Adrenal gland (tissue), 5 donors: ENCODE results near the gene FBXL16.

Experiments used
- POLR2A ChIP-seq, 2 donors: fragments of 450-650 bp; IDR thresholded peaks; one replicate each; pipeline ENCODE4 v1.6.1; 2017; ENCODE audit warnings: antibody characterized with exemption in 2 of 2, mild to moderate bottlenecking in 2 of 2, moderate library complexity in 1 of 2
- TF ChIP-seq, protein P1 (sequence below), 6 experiments: fragments of 450-650 bp in 4 of 6; fragments of 200-600 bp in 2 of 6; sonication (generic) in 1 of 6; IDR thresholded peaks; 1 replicate in 5 of 6; 2 replicates in 1 of 6; pipeline versions ENCODE4 v1.5.1 to v1.8.0; 2016 to 2021; ENCODE audit warnings: antibody characterized with exemption in 6 of 6, mild to moderate bottlenecking in 2 of 6, moderate library complexity in 1 of 6
- donor health status: DM: no; HTN: no; CAD: no.

DNA sequence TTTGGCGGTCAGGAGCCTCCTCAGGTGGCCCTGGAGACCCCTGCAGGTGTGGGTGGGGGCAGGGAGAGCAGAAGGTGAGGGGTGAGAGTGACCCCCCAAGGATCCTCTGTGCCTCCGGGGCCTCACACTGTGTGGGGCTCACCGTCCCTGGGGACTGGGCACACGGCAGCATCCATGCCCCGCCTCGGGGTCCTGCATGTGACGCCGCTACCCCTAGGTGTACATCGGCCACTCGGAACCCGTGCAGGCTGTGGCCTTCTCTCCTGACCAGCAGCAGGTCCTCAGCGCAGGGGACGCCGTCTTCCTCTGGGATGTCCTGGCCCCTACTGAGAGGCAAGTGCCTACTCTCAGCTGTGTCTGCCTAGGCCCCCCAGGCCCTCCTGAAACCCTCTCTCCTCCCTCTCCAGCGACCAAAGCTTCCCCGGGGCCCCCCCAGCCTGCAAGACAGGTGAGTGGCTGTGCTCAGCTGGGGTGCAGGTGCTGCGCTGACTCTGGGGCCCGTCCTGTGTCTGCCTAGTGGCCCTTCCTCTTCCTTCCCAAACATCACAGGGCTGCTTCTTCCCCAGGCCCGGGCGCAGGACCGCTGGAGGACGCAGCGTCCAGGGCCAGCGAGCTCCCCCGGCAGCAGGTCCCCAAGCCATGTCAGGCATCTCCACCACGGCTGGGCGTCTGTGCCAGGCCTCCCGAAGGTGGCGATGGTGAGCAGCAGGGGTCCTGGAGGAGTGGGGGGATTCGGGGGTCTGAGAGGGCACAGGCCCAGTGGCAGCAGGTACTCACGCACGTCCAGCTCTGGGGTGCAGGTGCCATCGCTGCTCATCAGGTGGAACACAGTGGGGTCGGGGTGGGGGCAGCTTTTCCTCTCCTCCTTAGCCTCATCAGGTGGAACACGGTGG is 46.7 kb downstream of the FBXL16 start:
- no peak for TF ChIP-seq POLR2A (IDR thresholded peaks at IDR 0.05)
- TF ChIP-seq, protein P1, sequence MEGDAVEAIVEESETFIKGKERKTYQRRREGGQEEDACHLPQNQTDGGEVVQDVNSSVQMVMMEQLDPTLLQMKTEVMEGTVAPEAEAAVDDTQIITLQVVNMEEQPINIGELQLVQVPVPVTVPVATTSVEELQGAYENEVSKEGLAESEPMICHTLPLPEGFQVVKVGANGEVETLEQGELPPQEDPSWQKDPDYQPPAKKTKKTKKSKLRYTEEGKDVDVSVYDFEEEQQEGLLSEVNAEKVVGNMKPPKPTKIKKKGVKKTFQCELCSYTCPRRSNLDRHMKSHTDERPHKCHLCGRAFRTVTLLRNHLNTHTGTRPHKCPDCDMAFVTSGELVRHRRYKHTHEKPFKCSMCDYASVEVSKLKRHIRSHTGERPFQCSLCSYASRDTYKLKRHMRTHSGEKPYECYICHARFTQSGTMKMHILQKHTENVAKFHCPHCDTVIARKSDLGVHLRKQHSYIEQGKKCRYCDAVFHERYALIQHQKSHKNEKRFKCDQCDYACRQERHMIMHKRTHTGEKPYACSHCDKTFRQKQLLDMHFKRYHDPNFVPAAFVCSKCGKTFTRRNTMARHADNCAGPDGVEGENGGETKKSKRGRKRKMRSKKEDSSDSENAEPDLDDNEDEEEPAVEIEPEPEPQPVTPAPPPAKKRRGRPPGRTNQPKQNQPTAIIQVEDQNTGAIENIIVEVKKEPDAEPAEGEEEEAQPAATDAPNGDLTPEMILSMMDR (IDR thresholded peaks at IDR 0.05) = no peak
